ENCODE results near the gene TAF11L7. TPM values are rescaled to one million over a fixed set of nuclear protein-coding genes. Genes with fewer than 3 reads are reported as not detected.
"Not testable (repeated sequence)": the region's sequence is repeated elsewhere in the genome, so short reads cannot be mapped to it uniquely, and the experiment has no call there.

TAF11L7 gene
- not detected for total RNA-seq

- not testable (repeated sequence) for H3K27ac ChIP-seq
These were observed at the start of gene TAF11L7 for GRCh38 chr5:17585658-17586057. Gene TAF11L7, minus strand, starts transcription at chr5:17585758.

DNA sequence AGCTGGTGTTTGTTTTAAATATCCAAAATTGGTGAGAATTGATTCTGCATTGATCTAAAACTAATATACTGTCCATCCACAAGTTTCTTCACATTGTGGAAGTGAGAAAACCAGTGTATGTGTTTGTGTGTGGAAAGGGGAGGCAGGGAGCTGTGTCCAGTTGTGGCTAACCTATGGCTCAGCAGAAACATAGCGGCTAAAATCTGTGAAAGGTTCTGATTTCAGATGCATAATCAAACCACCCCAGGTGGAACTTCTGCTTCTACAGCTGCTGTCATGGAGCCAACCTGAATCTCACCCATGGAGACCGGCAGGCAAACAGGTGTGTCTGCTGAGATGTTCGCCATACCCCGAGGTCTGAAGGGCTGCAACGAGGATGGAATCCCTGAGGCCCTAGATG lies 48.6 kb upstream of the TAF11L7 start, which contains the start of gene TAF11L14:
Gene TAF11L14, plus strand, starts transcription at position 301 of the 400 bp plus-strand sequence.
- in situ Hi-C loops (cut with MboI; ENCODE audit: low pct_ligation_motif_present in 1 of 4, low pct_unique_long_range_greater_than_20kb in 1 of 4, low sequenced_read_pairs in 3 of 4): no loop called here
- TF ChIP-seq, protein P1, sequence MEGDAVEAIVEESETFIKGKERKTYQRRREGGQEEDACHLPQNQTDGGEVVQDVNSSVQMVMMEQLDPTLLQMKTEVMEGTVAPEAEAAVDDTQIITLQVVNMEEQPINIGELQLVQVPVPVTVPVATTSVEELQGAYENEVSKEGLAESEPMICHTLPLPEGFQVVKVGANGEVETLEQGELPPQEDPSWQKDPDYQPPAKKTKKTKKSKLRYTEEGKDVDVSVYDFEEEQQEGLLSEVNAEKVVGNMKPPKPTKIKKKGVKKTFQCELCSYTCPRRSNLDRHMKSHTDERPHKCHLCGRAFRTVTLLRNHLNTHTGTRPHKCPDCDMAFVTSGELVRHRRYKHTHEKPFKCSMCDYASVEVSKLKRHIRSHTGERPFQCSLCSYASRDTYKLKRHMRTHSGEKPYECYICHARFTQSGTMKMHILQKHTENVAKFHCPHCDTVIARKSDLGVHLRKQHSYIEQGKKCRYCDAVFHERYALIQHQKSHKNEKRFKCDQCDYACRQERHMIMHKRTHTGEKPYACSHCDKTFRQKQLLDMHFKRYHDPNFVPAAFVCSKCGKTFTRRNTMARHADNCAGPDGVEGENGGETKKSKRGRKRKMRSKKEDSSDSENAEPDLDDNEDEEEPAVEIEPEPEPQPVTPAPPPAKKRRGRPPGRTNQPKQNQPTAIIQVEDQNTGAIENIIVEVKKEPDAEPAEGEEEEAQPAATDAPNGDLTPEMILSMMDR (IDR thresholded peaks at IDR 0.05): no peak
- TF ChIP-seq POLR2AphosphoS5 (IDR thresholded peaks at IDR 0.05) (no peak), POLR2A (IDR thresholded peaks at IDR 0.05) (no peak), EP300 (IDR thresholded peaks at IDR 0.05; ENCODE audit: low read depth) (no peak)
- no peaks in the 10 kb centered on the region for H3K36me3 ChIP-seq

More at GRCh38 chr5:17585658-17586057, at the start of gene TAF11L7:
- H3K9me3 ChIP-seq; H3K4me1 ChIP-seq; H3K27me3 ChIP-seq; H3K4me3 ChIP-seq; DNase-seq; H3K36me3 ChIP-seq; in situ Hi-C loops (cut with MboI; ENCODE audit: low pct_ligation_motif_present in 1 of 4, low pct_unique_long_range_greater_than_20kb in 1 of 4, low sequenced_read_pairs in 3 of 4); intact Hi-C loops (cut with DNase I; ENCODE audit: low total_unique reads): not testable (repeated sequence)
- WGBS, 2 donors (ENCODE audit: low coverage in 1 of 2): no CpG with 5 or more reads among the region's 16 CpGs

DNA sequence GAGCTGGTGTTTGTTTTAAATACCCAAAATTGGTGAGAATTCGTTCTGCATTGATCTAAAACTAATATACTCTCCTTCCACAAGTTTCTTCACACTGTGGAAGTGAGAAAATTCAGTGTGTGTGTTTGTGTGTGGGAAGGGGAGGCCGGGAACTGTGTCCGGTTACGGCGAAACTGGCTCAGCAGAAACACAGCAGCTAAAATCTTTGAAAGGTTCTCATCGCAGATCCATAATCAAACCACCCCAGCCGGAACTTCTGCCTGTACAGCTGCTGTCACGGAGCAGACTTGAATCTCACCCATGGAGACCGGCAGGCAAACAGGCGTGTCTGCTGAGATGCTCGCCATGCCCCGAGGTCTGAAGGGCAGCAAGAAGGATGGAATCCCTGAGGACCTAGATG lies 46.2 kb upstream of the TAF11L7 start, which contains the start of gene TAF11L13:
Gene TAF11L13, plus strand, starts transcription at position 301 of the 400 bp plus-strand sequence.
- in situ Hi-C loops (cut with MboI; ENCODE audit: low pct_ligation_motif_present in 1 of 4, low pct_unique_long_range_greater_than_20kb in 1 of 4, low sequenced_read_pairs in 3 of 4); H3K36me3 ChIP-seq; H3K9me3 ChIP-seq; H3K4me3 ChIP-seq; H3K27ac ChIP-seq; DNase-seq; intact Hi-C loops (cut with DNase I; ENCODE audit: low total_unique reads); H3K4me1 ChIP-seq; H3K27me3 ChIP-seq: not testable (repeated sequence)
- WGBS, 2 donors (ENCODE audit: low coverage in 1 of 2): 80% methylated on average over 7 of the region's 12 CpGs; no CpG with 5 or more reads in 1 of the 2 donors

More for the DNA sequence above, 48.6 kb upstream of the TAF11L7 start, which contains the start of gene TAF11L14:
- Histone ChIP-seq H3K4me1 (no peaks in the 10 kb centered on the region), H3K9me3 (no peaks in the 10 kb centered on the region), H3K27ac (no peak within 1 kb of the TSS), H3K27me3 (no peaks in the 10 kb centered on the region), H3K4me3 (no peak within 1 kb of the TSS)
- intact Hi-C loops (cut with DNase I; ENCODE audit: low total_unique reads): no loop called here
- WGBS, 2 donors (ENCODE audit: low coverage in 1 of 2): 86 to 100% methylated on average over 1 to 5 of the region's 5 CpGs
- no peak for DNase-seq

DNA sequence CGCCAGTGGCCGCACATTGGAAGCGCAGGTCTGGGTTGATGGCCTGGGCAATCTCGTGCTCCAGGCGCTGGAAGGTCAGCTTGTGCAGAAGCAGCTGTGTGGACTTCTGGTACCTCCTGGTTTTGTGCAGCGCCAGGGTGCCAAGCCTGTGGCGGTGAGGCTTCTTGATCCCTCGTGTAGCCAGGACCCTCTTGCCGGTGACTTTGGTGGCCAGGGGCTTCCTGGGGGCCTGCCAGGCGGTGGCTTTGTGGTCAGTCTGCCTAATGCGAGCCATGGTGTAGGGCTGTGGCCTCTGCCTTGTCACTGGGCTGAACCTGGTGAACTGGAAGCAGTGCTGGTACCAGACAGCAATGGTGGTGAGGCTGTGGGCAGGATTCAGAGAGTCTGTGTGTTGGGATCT lies 40.1 kb upstream of the TAF11L7 start:
- Histone ChIP-seq H3K36me3 (no peaks in the 10 kb centered on the region), H3K4me1 (no peaks in the 10 kb centered on the region), H3K27ac (no peak overlapping the region), H3K27me3 (no peaks in the 10 kb centered on the region), H3K9me3 (no peaks in the 10 kb centered on the region), H3K4me3 (no peak overlapping the region)
- 95% methylated on average over 11 of the region's 11 CpGs; no CpG with 5 or more reads in 1 of the 2 donors for WGBS, 2 donors (ENCODE audit: low coverage in 1 of 2)
- intact Hi-C loops (cut with DNase I; ENCODE audit: low total_unique reads) (no loop called here), in situ Hi-C loops (cut with MboI; ENCODE audit: low pct_ligation_motif_present in 1 of 4, low pct_unique_long_range_greater_than_20kb in 1 of 4, low sequenced_read_pairs in 3 of 4) (no loop called here)
- TF ChIP-seq POLR2A (IDR thresholded peaks at IDR 0.05): no peak
- TF ChIP-seq, protein P1 (IDR thresholded peaks at IDR 0.05): no peak
- no peak for TF ChIP-seq POLR2AphosphoS5 (IDR thresholded peaks at IDR 0.05)
- no peak for TF ChIP-seq EP300 (IDR thresholded peaks at IDR 0.05; ENCODE audit: low read depth)
- no peak for DNase-seq

- Histone ChIP-seq H3K27me3 (no peaks in the 10 kb centered on the region), H3K36me3 (no peaks in the 10 kb centered on the region), H3K9me3 (no peaks in the 10 kb centered on the region), H3K27ac (no peak overlapping the region), H3K4me3 (no peak overlapping the region), H3K4me1 (no peaks in the 10 kb centered on the region)
- intact Hi-C loops (cut with DNase I; ENCODE audit: low total_unique reads) (no loop called here), in situ Hi-C loops (cut with MboI; ENCODE audit: low pct_ligation_motif_present in 1 of 4, low pct_unique_long_range_greater_than_20kb in 1 of 4, low sequenced_read_pairs in 3 of 4) (no loop called here)
- 89% methylated on average over 17 of the region's 17 CpGs; no CpG with 5 or more reads in 1 of the 2 donors for WGBS, 2 donors (ENCODE audit: low coverage in 1 of 2)
- no peak for DNase-seq
- TF ChIP-seq POLR2A (IDR thresholded peaks at IDR 0.05) (no peak), POLR2AphosphoS5 (IDR thresholded peaks at IDR 0.05) (no peak), EP300 (IDR thresholded peaks at IDR 0.05; ENCODE audit: low read depth) (no peak)
- TF ChIP-seq, protein P1 (IDR thresholded peaks at IDR 0.05): no peak
These were observed 35.1 kb upstream of the TAF11L7 start for GRCh38 chr5:17620627-17621026.

Measured in transverse colon (tissue), 4 donors.